AG04450 (cell line): Measurements from ENCODE around the gene NRBF2. TPM values are rescaled to one million over a fixed set of nuclear protein-coding genes. Genes with fewer than 3 reads are reported as not detected.

Experiments used
- CTCF ChIA-PET: fragments of 300-600, 350-600 bp; formaldehyde crosslinking; extraction: SDS; loops from one replicate; lab custom pipeline; 2022; ENCODE audit warnings: antibody characterized with exemption, inconsistent platforms; lab: Charles Lee
- POLR2A ChIA-PET: fragments of 350-600 bp; formaldehyde crosslinking; extraction: SDS; loops from one replicate; lab custom pipeline; 2021; ENCODE audit warnings: antibody characterized with exemption, inconsistent platforms; lab: Yijun Ruan, JAX
- DNase-seq: peaks from one replicate; pipeline ENCODE4 v3.0.0-alpha.2; 2011; ENCODE audit warnings: low read depth, low spot score
- H3K27ac ChIP-seq: one replicate; pipeline ENCODE4 v1.5.1; 2012; ENCODE audit warnings: low read depth, low read length, control low read depth
- H3K27me3 ChIP-seq: one replicate; pipeline ENCODE4 v1.6.0; 2012; ENCODE audit warnings: low read length; ENCODE audit not compliant: control insufficient read depth, insufficient read depth
- H3K4me3 ChIP-seq: 2 replicates; pipeline ENCODE4 v1.5.1; 2011; ENCODE audit warnings: mild to moderate bottlenecking, low read depth, low read length, control low read depth
- H3K9me3 ChIP-seq: 2 replicates; pipeline ENCODE4 v1.5.1; 2012; ENCODE audit warnings: low read length; ENCODE audit not compliant: control insufficient read depth, insufficient read depth
- polyA plus RNA-seq: library from polyadenylated mRNA; depleted of rRNA; stranded (reverse); fragments of >200 nt; gene quantifications from 2 replicates; pipeline ENCODE4 v1.2.3, GENCODE V29; 2011
- small RNA-seq: library from RNA; depleted of rRNA; stranded (forward); fragments of <200 nt; gene quantifications from one replicate; pipeline ENCODE3, GENCODE V24; 2012; ENCODE audit warnings: low read depth; ENCODE audit not compliant: insufficient read length
- TF ChIP-seq, protein P1 (sequence below): IDR thresholded peaks from 2 replicates; pipeline ENCODE4 v1.5.1; 2011; ENCODE audit warnings: low read depth, low read length, control low read depth, inconsistent platforms

NRBF2 gene
- polyA plus RNA-seq, 1 experiment = 34.5 TPM

DNA sequence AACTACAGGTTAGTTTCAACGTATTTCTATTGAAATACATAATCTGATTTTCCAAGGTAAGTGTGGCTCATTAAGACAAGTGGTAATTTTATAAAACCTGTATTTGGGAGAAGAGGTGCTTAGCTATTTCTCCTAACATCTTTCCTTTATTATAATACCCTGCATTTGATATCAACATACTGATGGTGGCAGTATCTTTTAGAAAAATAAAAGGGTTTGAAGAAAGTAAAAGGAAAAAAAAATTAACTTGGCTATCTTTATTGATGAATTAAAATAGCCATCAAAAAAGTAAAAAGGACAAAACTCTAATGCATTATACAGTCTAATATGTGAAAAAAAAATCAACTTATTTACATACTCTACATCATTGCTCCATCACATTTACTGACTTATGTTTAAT is 68.0 kb downstream of the NRBF2 start:
- no peak for DNase-seq
- ChIA-PET POLR2A (no interaction called here), CTCF (interaction anchor here (0.7 to 3.3 kb wide), 9 partner anchors 15 to 567 kb away, joined by 3 to 16 read pairs (median 3); no protein-coding TSS in a partner anchor)
- Histone ChIP-seq H3K4me3 (no peak overlapping the region), H3K27me3 (no peaks in the 10 kb centered on the region), H3K27ac (no peak overlapping the region), H3K9me3 (no peaks in the 10 kb centered on the region)
- TF ChIP-seq, protein P1, sequence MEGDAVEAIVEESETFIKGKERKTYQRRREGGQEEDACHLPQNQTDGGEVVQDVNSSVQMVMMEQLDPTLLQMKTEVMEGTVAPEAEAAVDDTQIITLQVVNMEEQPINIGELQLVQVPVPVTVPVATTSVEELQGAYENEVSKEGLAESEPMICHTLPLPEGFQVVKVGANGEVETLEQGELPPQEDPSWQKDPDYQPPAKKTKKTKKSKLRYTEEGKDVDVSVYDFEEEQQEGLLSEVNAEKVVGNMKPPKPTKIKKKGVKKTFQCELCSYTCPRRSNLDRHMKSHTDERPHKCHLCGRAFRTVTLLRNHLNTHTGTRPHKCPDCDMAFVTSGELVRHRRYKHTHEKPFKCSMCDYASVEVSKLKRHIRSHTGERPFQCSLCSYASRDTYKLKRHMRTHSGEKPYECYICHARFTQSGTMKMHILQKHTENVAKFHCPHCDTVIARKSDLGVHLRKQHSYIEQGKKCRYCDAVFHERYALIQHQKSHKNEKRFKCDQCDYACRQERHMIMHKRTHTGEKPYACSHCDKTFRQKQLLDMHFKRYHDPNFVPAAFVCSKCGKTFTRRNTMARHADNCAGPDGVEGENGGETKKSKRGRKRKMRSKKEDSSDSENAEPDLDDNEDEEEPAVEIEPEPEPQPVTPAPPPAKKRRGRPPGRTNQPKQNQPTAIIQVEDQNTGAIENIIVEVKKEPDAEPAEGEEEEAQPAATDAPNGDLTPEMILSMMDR = no peak

Small RNA genes within 50 kb of the gene (small RNA-seq; reads per million reads assigned to genes)
- not detected for gene RNU6-543P
